ENCODE data around the gene RNASE2.
"Not testable (repeated sequence)": the region's sequence is repeated elsewhere in the genome, so short reads cannot be mapped to it uniquely, and the experiment has no call there.

RNASE2 gene

DNA sequence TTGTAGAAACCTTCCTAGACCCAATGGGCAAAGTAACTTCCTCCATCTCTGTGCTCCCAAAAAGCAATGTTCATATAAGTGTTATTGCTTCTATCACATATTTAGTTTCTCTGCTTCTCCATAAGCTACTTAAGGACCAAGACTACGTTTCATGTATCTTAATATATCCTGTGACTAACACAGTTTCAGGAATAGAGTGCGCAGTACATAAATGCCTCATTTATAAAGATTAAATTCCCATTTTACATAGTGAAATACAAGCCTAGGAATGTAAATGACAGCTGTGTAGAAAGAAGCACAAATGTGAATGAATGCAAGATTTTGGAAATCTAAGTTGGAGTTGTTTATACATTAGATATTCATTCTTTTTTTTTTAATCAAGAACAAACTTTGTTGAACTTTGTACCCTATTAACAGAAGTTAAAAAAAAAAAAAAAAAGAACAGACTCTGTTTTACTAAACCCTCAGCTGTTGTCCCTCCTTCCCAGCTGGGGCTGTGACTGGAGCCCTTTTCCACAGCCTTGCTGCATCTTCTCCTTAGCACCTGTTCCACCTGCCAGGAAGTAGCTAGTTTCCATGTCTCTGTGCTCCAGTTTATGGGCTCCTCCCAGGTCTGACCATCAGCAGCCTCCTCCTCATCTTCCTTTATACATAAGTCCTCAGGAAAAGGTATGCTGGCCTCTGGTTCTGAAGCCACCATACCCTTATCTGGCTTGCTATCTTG lies 27.5 kb downstream of the RNASE2 start:
- no peak for DNase-seq (ENCODE audit: low read depth)

DNA sequence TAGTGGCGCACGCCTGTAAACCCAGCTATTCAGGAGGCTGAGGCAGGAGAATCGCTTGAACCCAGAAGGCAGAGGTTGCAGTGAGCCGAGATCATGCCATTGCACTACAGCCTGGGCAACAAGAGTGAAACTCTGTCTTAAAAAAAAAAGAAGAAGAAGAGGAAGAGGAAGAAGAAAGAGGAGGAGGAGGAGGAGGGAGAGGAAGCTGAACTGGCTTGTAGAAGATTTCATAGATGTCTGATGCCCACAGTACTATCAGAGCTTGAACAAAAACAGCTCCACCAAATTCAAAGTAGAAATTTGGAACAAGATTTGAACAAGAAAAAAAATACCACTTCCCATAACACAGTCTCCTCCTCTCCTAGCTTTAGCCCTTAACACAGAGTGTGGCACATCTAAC lies 30.4 kb downstream of the RNASE2 start:
- not testable (repeated sequence) for DNase-seq (ENCODE audit: low read depth)

DNA sequence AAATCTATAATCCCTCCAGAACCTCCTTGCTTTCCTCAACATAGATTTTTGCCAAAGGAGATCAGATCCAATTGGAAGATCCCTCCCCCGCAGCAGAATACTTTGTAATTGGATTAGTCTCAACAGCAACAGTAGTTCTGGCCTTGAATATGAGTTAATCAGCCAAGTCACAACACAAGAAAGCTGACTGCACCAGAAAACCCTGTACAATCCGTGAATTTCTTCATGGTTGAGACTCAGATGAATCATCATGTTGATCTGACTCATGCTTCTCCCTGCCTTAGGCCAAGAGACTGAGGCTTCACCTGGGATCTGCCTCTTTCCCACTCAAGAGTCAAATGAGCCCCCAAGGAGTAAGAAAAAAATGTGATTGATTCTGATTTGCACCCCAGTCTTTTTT lies 31.5 kb downstream of the RNASE2 start:
- DNase-seq (ENCODE audit: low read depth): no peak

DNA sequence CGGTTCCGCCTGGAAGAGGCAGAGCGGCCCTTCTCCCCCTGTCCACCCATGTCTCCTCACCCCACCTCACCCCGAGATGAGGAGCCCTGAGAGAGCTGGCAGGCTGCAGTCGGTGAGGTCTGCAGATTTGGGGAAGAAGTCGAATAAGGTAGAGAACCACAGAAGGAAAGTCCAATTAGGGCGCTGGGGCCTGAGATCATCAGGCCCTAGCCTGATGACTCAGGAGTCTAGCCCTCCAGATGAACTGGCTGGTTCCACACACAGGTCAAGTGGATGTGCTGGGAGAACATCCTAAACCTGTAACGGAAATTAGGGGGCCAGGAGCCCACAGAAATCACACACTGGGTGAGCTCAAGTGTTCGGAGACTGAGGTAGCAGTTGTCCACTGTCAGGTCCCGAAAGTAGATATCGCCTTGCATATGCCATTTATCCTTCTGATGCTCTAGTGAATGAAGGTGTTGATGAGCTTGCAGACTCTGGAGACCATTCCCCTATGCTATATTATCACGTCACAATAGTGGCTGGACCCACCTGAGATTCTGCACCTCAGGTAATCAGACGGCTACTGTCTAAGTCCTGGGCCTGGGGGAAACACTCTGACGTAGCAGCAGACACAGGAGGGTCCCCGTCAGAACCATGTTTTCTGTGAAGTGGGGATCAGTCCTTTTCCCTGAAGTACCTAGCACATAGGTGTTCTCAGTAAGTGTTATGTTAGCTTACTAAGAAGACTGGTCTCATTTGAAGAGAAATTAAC lies 33.6 kb downstream of the RNASE2 start:
- no peak for DNase-seq (ENCODE audit: low read depth)

DNA sequence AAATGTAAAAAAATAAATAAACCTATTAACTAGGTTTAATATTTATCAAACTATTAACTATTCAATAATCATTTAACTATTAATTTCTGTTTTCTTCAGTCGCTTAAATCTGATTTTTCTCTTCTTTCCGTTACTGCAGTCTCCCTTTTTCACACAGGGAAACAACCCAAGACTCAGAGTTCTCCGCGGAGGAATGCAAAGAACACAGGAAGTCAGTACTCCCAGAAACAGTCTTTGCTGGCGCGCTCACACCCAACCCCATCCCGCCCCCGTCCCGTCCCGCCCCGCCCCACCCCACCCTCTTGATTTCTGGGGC lies 34.1 kb downstream of the RNASE2 start:
- DNase-seq (ENCODE audit: low read depth): no peak

DNA sequence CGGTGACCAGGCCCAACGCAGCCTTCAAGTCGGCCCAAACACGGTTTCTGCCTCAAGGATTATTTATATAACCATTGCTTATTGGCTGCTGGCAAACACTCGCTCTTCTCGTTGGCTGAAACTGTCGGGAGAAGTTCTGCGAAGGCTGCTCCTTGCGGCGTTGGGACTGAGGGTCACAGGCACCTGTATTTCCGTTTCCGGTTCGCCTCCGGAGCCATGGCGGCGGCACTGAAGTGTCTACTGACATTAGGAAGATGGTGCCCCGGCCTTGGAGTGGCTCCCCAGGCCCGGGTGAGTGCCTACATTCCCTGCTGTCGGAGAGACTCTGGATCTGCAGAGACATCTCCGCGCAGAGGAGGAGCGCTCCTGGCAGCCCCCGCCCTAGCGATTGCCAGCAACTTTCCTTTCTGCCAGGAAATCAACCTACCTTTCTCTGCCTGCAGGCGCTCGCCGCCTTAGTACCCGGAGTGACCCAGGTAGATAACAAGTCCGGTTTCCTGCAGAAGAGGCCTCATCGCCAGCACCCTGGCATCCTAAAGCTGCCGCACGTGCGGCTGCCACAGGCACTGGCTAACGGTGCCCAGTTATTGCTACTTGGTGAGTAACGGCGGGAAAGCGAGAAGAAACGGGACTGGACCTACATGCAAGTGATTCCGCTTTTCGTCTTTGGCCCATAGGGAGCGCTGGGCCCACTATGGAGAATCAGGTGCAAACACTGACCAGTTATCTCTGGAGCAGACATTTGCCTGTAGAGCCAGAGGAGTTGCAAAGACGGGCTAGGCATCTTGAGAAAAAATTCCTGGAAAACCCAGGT lies 34.7 kb downstream of the RNASE2 start, which contains the start of gene METTL17:
Gene METTL17, plus strand, starts transcription at position 194 of the 814 bp plus-strand sequence. Its CDS starts 23 bp downstream, at position 217.
- peak; percentile 78 for DNase-seq (ENCODE audit: low read depth)

DNA sequence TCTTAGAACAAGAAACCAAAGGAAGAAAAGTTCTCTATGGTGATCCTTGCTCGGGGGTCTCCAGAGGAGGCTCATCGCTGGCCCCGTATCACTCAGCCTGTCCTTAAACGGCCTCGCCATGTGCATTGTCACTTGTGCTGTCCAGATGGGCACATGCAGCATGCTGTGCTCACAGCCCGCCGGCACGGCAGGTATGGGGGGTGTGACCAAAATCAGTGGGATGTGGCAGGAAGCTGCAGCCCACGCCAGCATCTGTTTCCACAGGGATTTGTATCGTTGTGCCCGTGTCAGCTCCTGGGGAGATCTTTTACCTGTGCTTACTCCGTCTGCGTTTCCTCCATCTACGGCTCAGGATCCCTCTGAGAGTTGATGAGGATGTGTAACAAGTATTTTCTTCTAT lies 41.2 kb downstream of the RNASE2 start:
- no peak for DNase-seq (ENCODE audit: low read depth)

DNA sequence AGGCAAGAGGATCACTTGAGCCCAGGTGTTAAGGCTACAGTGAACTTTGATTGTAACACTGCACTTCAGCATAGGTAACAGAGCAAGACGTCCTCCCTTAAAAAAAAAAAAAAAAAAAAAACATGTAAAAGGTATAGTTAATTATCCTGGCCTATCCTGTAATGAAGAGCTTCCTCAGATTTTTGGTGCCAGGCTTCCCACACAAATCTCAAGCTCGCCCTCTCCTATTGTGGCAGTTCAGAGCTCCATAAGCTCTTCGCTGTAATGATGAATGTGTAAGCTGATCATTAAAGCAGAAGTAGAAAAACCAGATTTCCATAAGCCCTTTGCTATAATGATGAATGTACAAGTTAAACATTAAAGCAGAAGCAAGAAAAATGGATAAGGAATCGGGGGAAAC lies 41.8 kb downstream of the RNASE2 start:
- DNase-seq (ENCODE audit: low read depth): no peak

DNA sequence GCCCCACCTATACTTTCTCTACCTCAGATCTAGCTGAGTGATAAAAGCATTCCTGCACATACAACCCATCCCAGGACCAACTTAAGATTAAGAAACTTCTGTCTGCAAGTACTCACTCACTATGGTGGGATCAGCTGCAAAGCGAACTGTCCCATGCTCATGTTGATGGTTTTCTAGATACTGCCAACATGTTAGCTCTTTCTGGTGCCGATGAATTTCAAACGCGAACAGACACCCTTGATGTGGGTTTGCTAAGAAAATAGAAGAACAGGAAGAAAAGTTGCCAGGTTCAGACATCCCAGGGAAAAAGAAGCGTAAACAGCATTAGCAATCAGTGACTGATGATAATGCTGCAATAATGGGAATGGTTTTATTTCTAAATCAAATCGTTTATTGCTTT lies 42.3 kb downstream of the RNASE2 start:
- no peak for DNase-seq (ENCODE audit: low read depth)

DNA sequence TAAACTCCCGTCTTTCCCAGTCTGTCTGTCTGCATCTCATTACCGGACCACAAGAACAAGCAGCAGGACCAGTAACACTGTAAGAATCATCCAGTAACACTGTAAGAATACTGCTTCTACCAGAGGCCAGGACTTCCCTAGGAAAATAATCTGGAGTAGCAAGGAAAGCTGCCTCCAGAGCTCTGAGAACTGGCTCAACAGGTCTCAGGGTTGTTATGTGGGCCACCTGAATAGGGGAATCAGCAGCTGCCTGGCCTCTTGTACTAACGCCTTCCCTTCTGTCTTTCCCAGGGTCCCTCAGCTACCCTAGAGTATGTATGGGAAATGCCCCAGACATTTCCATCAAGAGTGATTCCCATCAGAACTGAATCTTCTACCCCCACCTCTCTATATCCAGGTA lies 42.9 kb downstream of the RNASE2 start:
- DNase-seq (ENCODE audit: low read depth): no peak

DNA sequence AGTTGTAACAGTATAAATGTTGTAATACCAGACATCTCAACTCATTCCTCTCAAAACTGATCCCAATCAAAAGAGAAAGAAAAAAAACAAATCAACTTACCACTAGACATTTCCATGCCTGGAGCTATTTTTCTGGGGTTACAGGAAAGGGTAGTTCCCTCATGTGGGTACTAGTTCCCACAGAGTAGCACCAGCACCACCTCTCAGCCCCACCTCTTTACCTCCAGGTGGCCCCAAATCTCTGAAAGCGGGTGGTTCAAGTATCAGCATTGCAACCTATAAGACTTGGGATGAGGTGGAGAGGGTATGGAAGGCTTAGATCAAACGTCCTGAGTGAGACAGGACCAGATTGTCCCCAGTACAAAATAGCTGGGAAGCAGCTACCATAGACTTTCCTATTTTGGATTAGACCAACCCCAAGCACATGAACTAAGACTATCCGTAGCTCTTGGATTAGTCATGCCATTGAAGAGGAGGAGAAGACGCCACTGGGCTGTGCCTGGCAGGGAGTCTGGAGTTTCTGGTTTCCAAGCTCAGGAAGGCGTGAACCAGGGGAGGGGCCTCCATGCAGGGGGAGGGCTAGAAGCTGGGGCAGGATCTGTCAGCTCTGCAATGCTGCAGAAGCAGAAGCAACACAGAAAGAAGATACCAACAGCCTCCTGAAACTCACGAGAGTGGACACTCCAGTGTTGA lies 43.5 kb downstream of the RNASE2 start, which contains the start of gene SLC39A2:
Gene SLC39A2, plus strand, starts transcription at position 620 of the 693 bp plus-strand sequence. CDS start 154 bp downstream, outside the sequence.
- no peak for DNase-seq (ENCODE audit: low read depth)

DNA sequence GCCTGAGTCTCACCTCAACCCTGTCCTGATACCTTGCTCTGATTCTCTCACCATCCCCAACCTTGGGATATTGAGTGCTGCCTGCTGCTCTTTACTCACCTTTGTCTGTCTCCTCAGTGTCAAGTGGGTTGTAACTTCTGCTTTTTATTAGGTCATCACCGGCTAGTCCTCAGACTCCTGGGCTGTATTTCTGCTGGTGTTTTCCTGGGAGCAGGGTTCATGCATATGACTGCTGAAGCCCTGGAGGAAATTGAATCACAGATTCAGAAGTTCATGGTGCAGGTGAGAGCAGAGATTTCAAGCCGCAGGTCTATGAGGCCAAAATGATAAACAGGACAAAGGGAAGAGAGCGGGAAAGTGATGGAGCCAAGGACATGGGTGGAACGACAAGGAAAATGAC lies 44.3 kb downstream of the RNASE2 start:
- no peak for DNase-seq (ENCODE audit: low read depth)

DNA sequence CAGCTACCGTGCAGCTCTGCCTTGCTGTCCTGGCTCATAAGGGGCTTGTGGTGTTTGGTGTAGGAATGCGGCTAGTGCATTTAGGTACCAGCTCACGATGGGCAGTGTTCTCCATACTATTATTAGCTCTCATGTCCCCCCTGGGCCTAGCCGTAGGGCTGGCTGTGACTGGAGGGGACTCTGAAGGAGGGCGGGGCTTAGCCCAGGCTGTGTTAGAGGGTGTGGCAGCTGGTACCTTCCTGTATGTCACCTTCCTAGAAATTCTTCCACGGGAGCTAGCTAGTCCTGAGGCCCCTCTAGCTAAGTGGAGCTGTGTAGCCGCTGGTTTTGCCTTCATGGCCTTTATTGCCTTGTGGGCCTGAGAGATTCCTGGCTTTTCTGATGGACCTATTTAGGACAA lies 45.9 kb downstream of the RNASE2 start:
- no peak for DNase-seq (ENCODE audit: low read depth)

DNA sequence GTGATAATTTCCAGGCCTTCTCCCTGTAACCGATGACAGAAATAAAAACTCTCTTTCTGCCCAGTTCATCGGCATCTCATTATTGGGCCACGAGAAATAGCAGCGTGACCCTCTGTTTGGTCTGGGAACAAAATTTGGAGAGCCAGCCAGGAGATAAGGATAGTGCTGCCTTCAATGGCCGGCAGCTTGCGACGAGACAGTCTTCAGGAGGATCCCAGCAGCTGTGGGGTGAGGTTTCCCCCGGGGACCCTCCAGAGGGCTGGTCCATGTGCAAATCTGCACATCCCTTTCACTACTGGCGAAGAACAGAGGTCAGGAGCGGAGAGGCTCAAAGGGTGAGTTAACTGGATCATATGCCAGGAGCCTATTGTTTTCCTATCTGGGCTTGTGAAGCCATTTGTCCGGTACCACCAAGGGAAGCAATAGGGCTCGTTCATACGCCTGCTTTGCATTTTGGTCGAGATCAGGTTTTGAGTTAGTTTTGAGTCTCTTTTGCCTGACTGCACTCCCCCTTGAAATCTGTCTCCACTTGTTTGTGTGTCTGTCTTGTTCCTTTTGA lies 48.6 kb downstream of the RNASE2 start:
- no peak for DNase-seq (ENCODE audit: low read depth)

Measured in activated T-helper 9 cell treated with anti-CD3 and anti-CD28 coated beads, Interleukin-2, amount 50 U/mL, for 16 hours (primary cell).